HepG2 (cell line): ENCODE measurements around the gene CACNA1C. TPM values are rescaled to one million over a fixed set of nuclear protein-coding genes. Genes with fewer than 3 reads are reported as not detected.

ENCODE experiments used
- ATAC-seq: fragments of 200-7000 bp; cut with Tn5 transposase; 3 replicates; pipeline ENCODE4 v1.9.1; 2020; ENCODE audit warnings: mild to moderate bottlenecking, moderate library complexity
- BruUV-seq: library from RNA; stranded (reverse); fragments of 400-500 nt; replicated peaks from 2 replicates; lab custom pipeline; 2021; lab: Mats Ljungman, UMichigan
- CTCF ChIA-PET: fragments of 300-600 bp; formaldehyde crosslinking; extraction: SDS; loops from one replicate; lab custom pipeline; 2021; ENCODE audit warnings: low total read pairs, inconsistent platforms, low intra/inter-chr PET ratio; lab: Yijun Ruan, JAX
- POLR2A ChIA-PET: fragments of 350-600 bp; sonication (Branson Sonifier 250); formaldehyde crosslinking; loops from one replicate; lab custom pipeline; 2020; ENCODE audit warnings: antibody characterized with exemption, inconsistent platforms; lab: Yijun Ruan, JAX
- DNase-seq: peaks from one replicate; pipeline ENCODE4 v3.0.0-alpha.2; 2015; ENCODE audit warnings: low spot score
- FAIRE-seq: peaks from 3 replicates; lab custom pipeline; 2011; peaks lifted over from hg19 to GRCh38; lab: Jason Lieb, UNC
- H2AFZ ChIP-seq: one replicate; pipeline ENCODE4 v1.6.1; 2011; ENCODE audit warnings: low read length, inconsistent platforms
- H3K27ac ChIP-seq: fragments of 300-600 bp; 3 replicates; pipeline ENCODE4 v1.8.0; 2011; ENCODE audit warnings: mixed run types, mild to moderate bottlenecking, mixed read lengths, low read length, inconsistent platforms; ENCODE audit not compliant: insufficient read depth; ENCODE audit errors: extremely low read length
- H3K27me3 ChIP-seq, 2 experiments: fragments of 200-600 bp in 1 of 2; 2 replicates in 1 of 2; 3 replicates in 1 of 2; pipeline versions ENCODE4 v1.6.0 to v1.8.0; 2011; ENCODE audit warnings: low read length in 2 of 2, mild to moderate bottlenecking in 2 of 2, moderate library complexity in 2 of 2, inconsistent platforms in 1 of 2; ENCODE audit not compliant: insufficient read depth in 2 of 2, control insufficient read depth in 1 of 2
- H3K36me3 ChIP-seq, 2 experiments: fragments of 200-600 bp in 1 of 2; replicated peaks in 1 of 2; 2 replicates in 1 of 2; 3 replicates in 1 of 2; pipeline versions ENCODE4 v1.5.1 to v1.8.0; 2011; ENCODE audit warnings: low read length in 2 of 2, inconsistent platforms in 1 of 2; ENCODE audit not compliant: insufficient read depth in 2 of 2, control insufficient read depth in 1 of 2
- H3K4me1 ChIP-seq: 2 replicates; pipeline ENCODE4 v1.5.1; 2012; ENCODE audit warnings: low read length, inconsistent platforms; ENCODE audit not compliant: insufficient read depth
- H3K4me2 ChIP-seq: 2 replicates; pipeline ENCODE4 v1.6.0; 2011; ENCODE audit warnings: low read depth, low read length, inconsistent platforms
- H3K4me3 ChIP-seq, 3 experiments: fragments of 200-600 bp in 1 of 3; sonication (generic), shearing (Covaris generic) in 1 of 3; replicated peaks in 1 of 3; 2 replicates each; pipeline ENCODE4 v1.5.1; 2011 to 2016; ENCODE audit warnings: low read length in 3 of 3, inconsistent platforms in 2 of 3, low read depth in 2 of 3, mild to moderate bottlenecking in 2 of 3, control low read depth in 1 of 3, mixed read lengths in 1 of 3; ENCODE audit not compliant: insufficient read depth in 1 of 3
- H3K79me2 ChIP-seq: one replicate; pipeline ENCODE4 v1.6.1; 2011; ENCODE audit warnings: low read length, inconsistent platforms; ENCODE audit not compliant: insufficient read depth
- H3K9ac ChIP-seq: 2 replicates; pipeline ENCODE4 v1.6.0; 2011; ENCODE audit warnings: mild to moderate bottlenecking, low read depth, low read length, inconsistent platforms; ENCODE audit not compliant: insufficient read depth
- H3K9me3 ChIP-seq: 2 replicates; pipeline ENCODE4 v1.5.1; 2012; ENCODE audit warnings: mild to moderate bottlenecking, low read length
- H4K20me1 ChIP-seq: 2 replicates; pipeline ENCODE4 v1.6.0; 2011; ENCODE audit warnings: inconsistent platforms, mild to moderate bottlenecking, low read length, moderate library complexity; ENCODE audit not compliant: insufficient read depth
- AHR ChIP-seq: IDR thresholded peaks from 2 replicates; pipeline ENCODE4 v1.6.1; 2018; ENCODE audit warnings: missing genetic modification reagents, missing compliant biosample characterization
- SNAPC4 ChIP-seq: sonication (generic); formaldehyde crosslinking; IDR thresholded peaks from 2 replicates; pipeline ENCODE4 v1.4.0; 2020; ENCODE audit warnings: mild to moderate bottlenecking, missing genetic modification reagents
- STAG1 ChIP-seq: sonication (generic); formaldehyde crosslinking; IDR thresholded peaks from 2 replicates; pipeline ENCODE4 v1.4.0; 2020; ENCODE audit warnings: missing genetic modification reagents
- WIZ ChIP-seq: sonication (generic); formaldehyde crosslinking; IDR thresholded peaks from 2 replicates; pipeline ENCODE4 v1.5.1; 2020; ENCODE audit warnings: mild to moderate bottlenecking, missing genetic modification reagents
- ZNF138 ChIP-seq: sonication (generic); formaldehyde crosslinking; IDR thresholded peaks from 2 replicates; pipeline ENCODE4 v1.5.0; 2020; ENCODE audit warnings: mild to moderate bottlenecking, low read depth, missing genetic modification reagents
- ZNF256 ChIP-seq: sonication (generic); formaldehyde crosslinking; conservative IDR thresholded peaks from 2 replicates; pipeline ENCODE4 v1.4.0; 2020; ENCODE audit warnings: missing genetic modification reagents
- WGBS: methylation state at CpG from one replicate; pipeline ENCODE4 v1.1.6; 2017; ENCODE audit warnings: low lambda C conversion rate; 5-methylcytosine and 5-hydroxymethylcytosine counted together
- in situ Hi-C: cut with HindIII; loops from 2 replicates; pipeline ENCODE4 v1.10.0; 2017; ENCODE audit warnings: low pct_unique_long_range_greater_than_20kb; ENCODE audit not compliant: extremely low pct_ligation_motif_present
- intact Hi-C: fragments of 100-400 bp; cut with micrococcal nuclease; formaldehyde crosslinking; loops from one replicate; pipeline ENCODE4 v1.10.0; 2022; ENCODE audit not compliant: unreplicated experiment
- polyA plus RNA-seq, 8 experiments: library from polyadenylated mRNA; depleted of rRNA in 3 of 8; stranded (reverse) in 7 of 8; unstranded in 1 of 8; fragments of >200 nt; fragmentation: Illumina TruSeq in 4 of 8; extraction: Trizol in 4 of 8; gene quantifications; 2 replicates each; pipeline versions ENCODE4 v1.2.1 to v1.2.3, GENCODE V29; 2011 to 2016; ENCODE audit warnings: low read depth in 4 of 8, missing spikeins in 1 of 8, mixed read lengths in 1 of 8; ENCODE audit not compliant: insufficient read depth in 1 of 8
- total RNA-seq, 5 experiments: library from RNA; depleted of rRNA; stranded (reverse); fragments of >200 nt; fragmentation: Illumina TruSeq; extraction: Trizol; gene quantifications; 2 replicates each; pipeline ENCODE4 v1.2.3, GENCODE V29; 2016; ENCODE audit warnings: low read depth in 1 of 5

The CACNA1C gene
- total and polyA plus RNA-seq, 2 of the 13 experiments (the other 11 are each of a cell fraction or from before 2014, with no cell fraction given) = not detected

- intact Hi-C loops = no loop called here
- CTCF ChIA-PET = no interaction called here
These were observed 163.1 kb downstream of the CACNA1C start for GRCh38 chr12:2215709-2216560.

GRCh38 chr12:2218706-2219105 is 165.9 kb downstream of the CACNA1C start:
- in situ Hi-C loops = no loop called here
- no peaks in the 10 kb centered on the region for H4K20me1 ChIP-seq
- no peaks in the 10 kb centered on the region for H3K36me3 ChIP-seq
- H3K4me1 ChIP-seq = peaks cover 7% of the 10 kb centered on the region; the same call in 1 of the 2 replicates
- no peak overlapping the region for H3K4me2 ChIP-seq
- no peak overlapping the region for H3K4me3 ChIP-seq
- TF ChIP-seq AHR (CRISPR knock-in tag) (no peak), ZNF138 (CRISPR knock-in tag) (no peak), SNAPC4 (CRISPR knock-in tag) (no peak), WIZ (CRISPR knock-in tag) (no peak)
- DNase-seq (no peak), FAIRE-seq (no peak), ATAC-seq (no peak)
- WGBS = 31% methylated on average over 5 of the region's 5 CpGs
- CTCF ChIA-PET = no interaction called here
- no TSS peak for BruUV-seq
- H2AFZ ChIP-seq = no peak overlapping the region
- no peaks in the 10 kb centered on the region for H3K79me2 ChIP-seq
- peaks cover 1 to 18% of the 10 kb centered on the region in 2 experiments; a peak in 3 of 5 replicates for H3K27me3 ChIP-seq
- no peak overlapping the region for H3K9ac ChIP-seq
- H3K9me3 ChIP-seq = no peaks in the 10 kb centered on the region
- intact Hi-C loops = no loop called here
- no peak overlapping the region for H3K27ac ChIP-seq
- POLR2A ChIA-PET = no interaction called here

More at GRCh38 chr12:2215709-2216560, 163.1 kb downstream of the CACNA1C start:
- 25% methylated on average over 11 of the region's 11 CpGs for WGBS
- peaks cover 3 to 16% of the 10 kb centered on the region in 2 experiments; a peak in 3 of 5 replicates for H3K27me3 ChIP-seq
- no peak overlapping the region for H3K9ac ChIP-seq
- no peaks in the 10 kb centered on the region for H3K79me2 ChIP-seq
- BruUV-seq = no TSS peak
- no peak for ATAC-seq
- peak; percentile 48 for TF ChIP-seq STAG1
- no peak for TF ChIP-seq ZNF256 (CRISPR knock-in tag)
- H3K4me1 ChIP-seq = peaks cover 7% of the 10 kb centered on the region; the same call in 1 of the 2 replicates
- POLR2A ChIA-PET = no interaction called here
- H4K20me1 ChIP-seq = no peaks in the 10 kb centered on the region
- H3K9me3 ChIP-seq = no peaks in the 10 kb centered on the region
- H3K4me3 ChIP-seq = no peak overlapping the region
- no peak overlapping the region for H2AFZ ChIP-seq
- no peak overlapping the region for H3K4me2 ChIP-seq
- no peak for DNase-seq
- H3K27ac ChIP-seq = no peak overlapping the region
- in situ Hi-C loops = no loop called here
- FAIRE-seq = no peak
- no peaks in the 10 kb centered on the region for H3K36me3 ChIP-seq
